GM23338 (cell line): ENCODE data around the gene RHOF. TPM values are rescaled to one million over a fixed set of nuclear protein-coding genes. Genes with fewer than 3 reads are reported as not detected.

Experiments used
- ATAC-seq: fragments of 200-7000 bp; cut with Tn5 transposase; 3 replicates; pipeline ENCODE4 v1.9.1; 2020
- DNase-seq: peaks from one replicate; pipeline ENCODE4 v3.0.0-alpha.2; 2015; ENCODE audit warnings: low spot score
- H2AFZ ChIP-seq: fragments of 200-600 bp; sonication (generic); 2 replicates; pipeline ENCODE4 v1.8.0; 2016; ENCODE audit warnings: antibody characterized with exemption, mild to moderate bottlenecking, moderate library complexity
- H3F3A ChIP-seq: fragments of 200-600 bp; sonication (generic); replicated peaks from 2 replicates; pipeline ENCODE4 v1.8.0; 2017; ENCODE audit warnings: antibody characterized with exemption, mixed run types, low read depth
- H3K27ac ChIP-seq: fragments of 200-600 bp; sonication (generic); 2 replicates; pipeline ENCODE4 v1.6.1; 2016; ENCODE audit warnings: low read depth
- H3K27me3 ChIP-seq: fragments of 200-600 bp; sonication (generic); 2 replicates; pipeline ENCODE4 v1.8.0; 2016; ENCODE audit warnings: mild to moderate bottlenecking, mixed run types, moderate library complexity; ENCODE audit not compliant: insufficient read depth
- H3K36me3 ChIP-seq: fragments of 200-600 bp; sonication (generic); 2 replicates; pipeline ENCODE4 v1.8.0; 2016; ENCODE audit warnings: mild to moderate bottlenecking; ENCODE audit not compliant: insufficient read depth
- H3K4me1 ChIP-seq: fragments of 200-600 bp; sonication (generic); 2 replicates; pipeline ENCODE4 v1.8.0; 2016; ENCODE audit warnings: mild to moderate bottlenecking, moderate library complexity; ENCODE audit not compliant: insufficient read depth
- H3K4me2 ChIP-seq: fragments of 200-600 bp; sonication (generic); 2 replicates; pipeline ENCODE4 v1.7.1; 2017; ENCODE audit warnings: mixed run types
- H3K4me3 ChIP-seq: fragments of 200-600 bp; sonication (generic); 2 replicates; pipeline ENCODE4 v1.6.1; 2016; ENCODE audit warnings: mixed run types
- H3K79me2 ChIP-seq: fragments of 200-600 bp; sonication (generic); replicated peaks from 2 replicates; pipeline ENCODE4 v1.8.0; 2017; ENCODE audit warnings: mild to moderate bottlenecking; ENCODE audit not compliant: insufficient read depth
- H3K9me2 ChIP-seq: fragments of 200-600 bp; sonication (generic); 2 replicates; pipeline ENCODE4 v1.8.0; 2017; ENCODE audit not compliant: insufficient read depth
- H4K20me1 ChIP-seq: fragments of 200-600 bp; sonication (generic); replicated peaks from 2 replicates; pipeline ENCODE4 v1.8.0; 2017; ENCODE audit warnings: mild to moderate bottlenecking; ENCODE audit not compliant: insufficient read depth
- H3K27ac Mint-ChIP-seq: 2 replicates; pipeline ENCODE4 v1.8.0; 2020; ENCODE audit warnings: inconsistent platforms, mild to moderate bottlenecking, moderate library complexity, mixed read lengths
- H3K27me3 Mint-ChIP-seq: 3 replicates; pipeline ENCODE4 v1.8.0; 2022; ENCODE audit warnings: low read depth, mild to moderate bottlenecking, moderate library complexity, mixed read lengths, inconsistent platforms; ENCODE audit not compliant: insufficient read depth, poor library complexity
- H3K36me3 Mint-ChIP-seq: 3 replicates; pipeline ENCODE4 v1.8.0; 2021; ENCODE audit warnings: low read depth, mild to moderate bottlenecking, inconsistent platforms, moderate library complexity, mixed read lengths
- H3K4me1 Mint-ChIP-seq: 3 replicates; pipeline ENCODE4 v1.8.0; 2020; ENCODE audit warnings: mild to moderate bottlenecking, inconsistent platforms, mixed read lengths
- H3K4me3 Mint-ChIP-seq: 3 replicates; pipeline ENCODE4 v1.8.0; 2021; ENCODE audit warnings: moderate library complexity, mild to moderate bottlenecking, inconsistent platforms, mixed read lengths
- H3K9me3 Mint-ChIP-seq: 3 replicates; pipeline ENCODE4 v1.8.0; 2020; ENCODE audit warnings: moderate library complexity, mild to moderate bottlenecking, inconsistent platforms, mixed read lengths
- CREB1 ChIP-seq: fragments of 250-450 bp; sonication (Bioruptor Pico); IDR thresholded peaks from 2 replicates; pipeline ENCODE4 v1.5.0; 2020; ENCODE audit warnings: low read depth, mild to moderate bottlenecking, moderate library complexity
- ETS1 ChIP-seq: IDR thresholded peaks from 2 replicates; pipeline ENCODE4 v1.6.1; 2016; ENCODE audit warnings: antibody characterized with exemption
- EZH2phosphoT487 ChIP-seq: fragments of 200-600 bp; sonication (generic); IDR thresholded peaks from one replicate; pipeline ENCODE4 v1.8.1; 2018; ENCODE audit warnings: antibody characterized with exemption; ENCODE audit not compliant: unreplicated experiment
- NANOG ChIP-seq: IDR thresholded peaks from 2 replicates; pipeline ENCODE4 v1.6.1; 2016; ENCODE audit warnings: antibody characterized with exemption, borderline replicate concordance
- POLR2AphosphoS5 ChIP-seq: IDR thresholded peaks from 2 replicates; pipeline ENCODE4 v1.6.1; 2016; ENCODE audit warnings: antibody characterized with exemption, low read depth
- REST ChIP-seq: IDR thresholded peaks from one replicate; pipeline ENCODE4 v1.6.1; 2018; ENCODE audit warnings: antibody characterized with exemption; ENCODE audit not compliant: unreplicated experiment
- STAT1 ChIP-seq: IDR thresholded peaks from one replicate; pipeline ENCODE4 v1.6.1; 2016; ENCODE audit warnings: antibody characterized with exemption; ENCODE audit not compliant: unreplicated experiment
- ZNF331 ChIP-seq: fragments of 250-450 bp; sonication (Bioruptor Pico); IDR thresholded peaks from 2 replicates; pipeline ENCODE4 v1.5.0; 2020; ENCODE audit warnings: low read depth, mild to moderate bottlenecking, moderate library complexity
- polyA plus RNA-seq: library from polyadenylated mRNA; unstranded; fragments of >200 nt; fragmentation: Nextera tagmentation; extraction: Ambion mirVana; gene quantifications from 2 replicates; pipeline ENCODE4 v1.2.1, GENCODE V29; 2016
- total RNA-seq: library from RNA; depleted of rRNA; stranded (reverse); fragments of >200 nt; shearing (Covaris generic); gene quantifications from 2 replicates; pipeline ENCODE4 v1.2.3, GENCODE V29; 2014
- TF ChIP-seq, protein P1 (sequence below): fragments of 250-450 bp; sonication (Bioruptor Pico); IDR thresholded peaks from 2 replicates; pipeline ENCODE4 v1.5.0; 2020; ENCODE audit warnings: mild to moderate bottlenecking, moderate library complexity

The RHOF gene
- total and polyA plus RNA-seq, 2 experiments from 2014 or later: 10.5 to 53.4 TPM

DNA sequence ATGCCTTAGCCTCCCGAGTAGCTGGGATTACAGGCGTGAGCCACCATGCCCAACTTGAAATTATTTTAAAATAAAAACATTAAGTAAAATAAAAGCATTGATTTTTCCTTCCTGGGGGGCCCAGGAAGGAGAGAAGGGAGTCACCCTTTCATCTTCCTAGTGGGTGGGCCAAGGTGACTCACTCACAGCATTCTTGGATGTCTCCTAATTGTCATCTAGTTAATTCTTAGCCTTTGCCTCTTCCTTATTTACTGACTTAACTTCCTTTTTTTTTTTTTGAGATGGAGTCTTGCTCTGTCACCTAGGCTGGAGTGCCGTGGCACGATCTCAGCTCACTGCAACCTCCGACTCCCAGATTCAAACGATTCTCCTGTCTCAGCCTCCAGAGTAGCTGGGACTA, 51.7 kb downstream of the RHOF start:
- ATAC-seq (no peak), DNase-seq (no peak)
- H3K9me3 Mint-ChIP-seq: no peaks in the 10 kb centered on the region
- no peak overlapping the region for H3K4me2 ChIP-seq
- H2AFZ ChIP-seq: no peak overlapping the region
- H3K4me1 Mint-ChIP-seq: peaks cover 7% of the 10 kb centered on the region
- no peaks in the 10 kb centered on the region for H3K4me1 ChIP-seq
- no peaks in the 10 kb centered on the region for H3F3A ChIP-seq
- H3K79me2 ChIP-seq: peaks cover 20% of the 10 kb centered on the region
- no peak overlapping the region for H3K4me3 ChIP-seq
- H3K27ac Mint-ChIP-seq: no peak overlapping the region
- H3K9me2 ChIP-seq: no peaks in the 10 kb centered on the region; the same call in 1 of the 2 replicates
- H3K4me3 Mint-ChIP-seq: no peak overlapping the region
- peak overlapping the region; percentile 79 for H3K27ac ChIP-seq
- H3K36me3 Mint-ChIP-seq: peaks cover 5% of the 10 kb centered on the region; the same call in 2 of the 3 replicates
- TF ChIP-seq EZH2phosphoT487 (no peak), STAT1 (no peak), ZNF331 (CRISPR knock-in tag) (no peak), ETS1 (no peak)
- no peaks in the 10 kb centered on the region; the same call in 1 of the 2 replicates for H4K20me1 ChIP-seq
- peaks cover 2% of the 10 kb centered on the region for H3K27me3 Mint-ChIP-seq
- no peaks in the 10 kb centered on the region for H3K36me3 ChIP-seq
- no peaks in the 10 kb centered on the region for H3K27me3 ChIP-seq

DNA sequence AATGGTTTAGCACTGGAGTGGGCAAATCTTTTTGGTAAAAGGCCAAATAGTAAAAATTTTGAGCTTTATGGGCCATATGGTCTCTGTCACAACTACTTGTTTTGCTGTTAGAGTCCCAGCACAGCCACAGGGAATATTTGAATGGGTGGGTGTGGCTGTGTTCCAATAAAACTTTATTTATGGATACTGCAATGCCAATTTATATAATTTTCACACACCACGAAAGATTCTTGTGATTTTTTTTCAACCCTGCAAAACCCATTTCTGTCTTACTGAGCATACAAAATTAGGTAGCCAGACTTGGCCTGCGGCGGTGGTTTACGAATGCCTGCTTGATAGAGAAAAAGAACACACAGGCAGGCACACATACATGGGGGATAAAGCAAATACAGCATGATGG, 52.6 kb downstream of the RHOF start:
- Histone ChIP-seq H3K36me3 (no peaks in the 10 kb centered on the region), H3K9me2 (no peaks in the 10 kb centered on the region), H3K4me2 (no peak overlapping the region), H2AFZ (no peak overlapping the region), H3K27ac (peak overlapping the region; percentile 74; the same call in 1 of the 2 replicates), H3K4me3 (no peak overlapping the region), H4K20me1 (no peaks in the 10 kb centered on the region; the same call in 1 of the 2 replicates), H3K4me1 (no peaks in the 10 kb centered on the region), H3K79me2 (peaks cover 14% of the 10 kb centered on the region), H3K27me3 (no peaks in the 10 kb centered on the region), H3F3A (no peaks in the 10 kb centered on the region)
- Mint-ChIP-seq H3K9me3 (no peaks in the 10 kb centered on the region), H3K4me3 (no peak overlapping the region), H3K36me3 (peaks cover 5% of the 10 kb centered on the region; the same call in 2 of the 3 replicates), H3K4me1 (peaks cover 7% of the 10 kb centered on the region), H3K27me3 (peaks cover 2% of the 10 kb centered on the region), H3K27ac (no peak overlapping the region)
- DNase-seq (no peak), ATAC-seq (no peak)
- TF ChIP-seq REST (no peak), ZNF331 (CRISPR knock-in tag) (no peak), ETS1 (no peak), NANOG (no peak), POLR2AphosphoS5 (no peak), EZH2phosphoT487 (no peak), CREB1 (no peak)
- TF ChIP-seq, protein P1, sequence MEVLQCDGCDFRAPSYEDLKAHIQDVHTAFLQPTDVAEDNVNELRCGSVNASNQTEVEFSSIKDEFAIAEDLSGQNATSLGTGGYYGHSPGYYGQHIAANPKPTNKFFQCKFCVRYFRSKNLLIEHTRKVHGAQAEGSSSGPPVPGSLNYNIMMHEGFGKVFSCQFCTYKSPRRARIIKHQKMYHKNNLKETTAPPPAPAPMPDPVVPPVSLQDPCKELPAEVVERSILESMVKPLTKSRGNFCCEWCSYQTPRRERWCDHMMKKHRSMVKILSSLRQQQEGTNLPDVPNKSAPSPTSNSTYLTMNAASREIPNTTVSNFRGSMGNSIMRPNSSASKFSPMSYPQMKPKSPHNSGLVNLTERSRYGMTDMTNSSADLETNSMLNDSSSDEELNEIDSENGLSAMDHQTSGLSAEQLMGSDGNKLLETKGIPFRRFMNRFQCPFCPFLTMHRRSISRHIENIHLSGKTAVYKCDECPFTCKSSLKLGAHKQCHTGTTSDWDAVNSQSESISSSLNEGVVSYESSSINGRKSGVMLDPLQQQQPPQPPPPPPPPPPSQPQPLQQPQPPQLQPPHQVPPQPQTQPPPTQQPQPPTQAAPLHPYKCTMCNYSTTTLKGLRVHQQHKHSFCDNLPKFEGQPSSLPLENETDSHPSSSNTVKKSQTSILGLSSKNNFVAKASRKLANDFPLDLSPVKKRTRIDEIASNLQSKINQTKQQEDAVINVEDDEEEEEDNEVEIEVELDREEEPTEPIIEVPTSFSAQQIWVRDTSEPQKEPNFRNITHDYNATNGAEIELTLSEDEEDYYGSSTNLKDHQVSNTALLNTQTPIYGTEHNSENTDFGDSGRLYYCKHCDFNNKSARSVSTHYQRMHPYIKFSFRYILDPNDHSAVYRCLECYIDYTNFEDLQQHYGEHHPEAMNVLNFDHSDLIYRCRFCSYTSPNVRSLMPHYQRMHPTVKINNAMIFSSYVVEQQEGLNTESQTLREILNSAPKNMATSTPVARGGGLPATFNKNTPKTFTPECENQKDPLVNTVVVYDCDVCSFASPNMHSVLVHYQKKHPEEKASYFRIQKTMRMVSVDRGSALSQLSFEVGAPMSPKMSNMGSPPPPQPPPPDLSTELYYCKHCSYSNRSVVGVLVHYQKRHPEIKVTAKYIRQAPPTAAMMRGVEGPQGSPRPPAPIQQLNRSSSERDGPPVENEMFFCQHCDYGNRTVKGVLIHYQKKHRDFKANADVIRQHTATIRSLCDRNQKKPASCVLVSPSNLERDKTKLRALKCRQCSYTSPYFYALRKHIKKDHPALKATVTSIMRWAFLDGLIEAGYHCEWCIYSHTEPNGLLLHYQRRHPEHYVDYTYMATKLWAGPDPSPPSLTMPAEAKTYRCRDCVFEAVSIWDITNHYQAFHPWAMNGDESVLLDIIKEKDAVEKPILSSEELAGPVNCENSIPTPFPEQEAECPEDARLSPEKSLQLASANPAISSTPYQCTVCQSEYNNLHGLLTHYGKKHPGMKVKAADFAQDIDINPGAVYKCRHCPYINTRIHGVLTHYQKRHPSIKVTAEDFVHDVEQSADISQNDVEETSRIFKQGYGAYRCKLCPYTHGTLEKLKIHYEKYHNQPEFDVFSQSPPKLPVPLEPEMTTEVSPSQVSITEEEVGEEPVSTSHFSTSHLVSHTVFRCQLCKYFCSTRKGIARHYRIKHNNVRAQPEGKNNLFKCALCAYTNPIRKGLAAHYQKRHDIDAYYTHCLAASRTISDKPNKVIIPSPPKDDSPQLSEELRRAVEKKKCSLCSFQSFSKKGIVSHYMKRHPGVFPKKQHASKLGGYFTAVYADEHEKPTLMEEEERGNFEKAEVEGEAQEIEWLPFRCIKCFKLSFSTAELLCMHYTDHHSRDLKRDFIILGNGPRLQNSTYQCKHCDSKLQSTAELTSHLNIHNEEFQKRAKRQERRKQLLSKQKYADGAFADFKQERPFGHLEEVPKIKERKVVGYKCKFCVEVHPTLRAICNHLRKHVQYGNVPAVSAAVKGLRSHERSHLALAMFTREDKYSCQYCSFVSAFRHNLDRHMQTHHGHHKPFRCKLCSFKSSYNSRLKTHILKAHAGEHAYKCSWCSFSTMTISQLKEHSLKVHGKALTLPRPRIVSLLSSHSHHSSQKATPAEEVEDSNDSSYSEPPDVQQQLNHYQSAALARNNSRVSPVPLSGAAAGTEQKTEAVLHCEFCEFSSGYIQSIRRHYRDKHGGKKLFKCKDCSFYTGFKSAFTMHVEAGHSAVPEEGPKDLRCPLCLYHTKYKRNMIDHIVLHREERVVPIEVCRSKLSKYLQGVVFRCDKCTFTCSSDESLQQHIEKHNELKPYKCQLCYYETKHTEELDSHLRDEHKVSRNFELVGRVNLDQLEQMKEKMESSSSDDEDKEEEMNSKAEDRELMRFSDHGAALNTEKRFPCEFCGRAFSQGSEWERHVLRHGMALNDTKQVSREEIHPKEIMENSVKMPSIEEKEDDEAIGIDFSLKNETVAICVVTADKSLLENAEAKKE: no peak
